Measurements from ENCODE around the gene GPC6. TPM values are rescaled to one million over a fixed set of nuclear protein-coding genes. Genes with fewer than 3 reads are reported as not detected.

GPC6 gene
- total RNA-seq, 1 donor from 2014 or later, result not detected

- ChIA-PET CTCF (no interaction called here), POLR2A (no interaction called here)
- Mint-ChIP-seq H3K27ac (no peak overlapping the region), H3K9me3 (peaks cover 3% of the 10 kb centered on the region), H3K4me1 (no peaks in the 10 kb centered on the region), H3K27me3 (no peaks in the 10 kb centered on the region), H3K36me3 (ENCODE audit: low read depth) (no peaks in the 10 kb centered on the region), H3K4me3 (no peak overlapping the region)
- intact Hi-C loops (cut with micrococcal nuclease), result no loop called here
- no peak for DNase-seq
- no peak for ATAC-seq (ENCODE audit: low read depth)
- no peak for TF ChIP-seq CTCF (IDR thresholded peaks at IDR 0.05)
Measured at GRCh38 chr13:93771227-93771626, 544.6 kb downstream of the GPC6 start.

GRCh38 chr13:93771782-93772181 is 545.2 kb downstream of the GPC6 start:
- Mint-ChIP-seq H3K4me1 (no peaks in the 10 kb centered on the region), H3K36me3 (ENCODE audit: low read depth) (no peaks in the 10 kb centered on the region), H3K9me3 (peaks cover 3% of the 10 kb centered on the region), H3K4me3 (no peak overlapping the region), H3K27me3 (no peaks in the 10 kb centered on the region), H3K27ac (no peak overlapping the region)
- DNase-seq (no peak), ATAC-seq (ENCODE audit: low read depth) (no peak)
- TF ChIP-seq CTCF (IDR thresholded peaks at IDR 0.05), result no peak
- POLR2A ChIA-PET, result no interaction called here
- intact Hi-C loops (cut with micrococcal nuclease), result no loop called here
- CTCF ChIA-PET, result no interaction called here

- no peak for TF ChIP-seq CTCF (IDR thresholded peaks at IDR 0.05)
- POLR2A ChIA-PET, result no interaction called here
Measured at GRCh38 chr13:93774506-93774905, 547.9 kb downstream of the GPC6 start.

GRCh38 chr13:93775027-93775426 is 548.4 kb downstream of the GPC6 start:
- Mint-ChIP-seq H3K9me3 (peaks cover 3% of the 10 kb centered on the region), H3K4me3 (no peak overlapping the region), H3K27me3 (no peaks in the 10 kb centered on the region), H3K27ac (no peak overlapping the region), H3K36me3 (ENCODE audit: low read depth) (no peaks in the 10 kb centered on the region), H3K4me1 (no peaks in the 10 kb centered on the region)
- CTCF ChIA-PET, result no interaction called here
- no peak for ATAC-seq (ENCODE audit: low read depth)
- DNase-seq, result no peak
- POLR2A ChIA-PET, result no interaction called here
- TF ChIP-seq CTCF (IDR thresholded peaks at IDR 0.05), result no peak
- intact Hi-C loops (cut with micrococcal nuclease), result no loop called here

More at GRCh38 chr13:93774506-93774905, 547.9 kb downstream of the GPC6 start:
- H3K36me3 Mint-ChIP-seq (ENCODE audit: low read depth), result no peaks in the 10 kb centered on the region
- H3K9me3 Mint-ChIP-seq, result peaks cover 3% of the 10 kb centered on the region
- no peak overlapping the region for H3K27ac Mint-ChIP-seq
- CTCF ChIA-PET, result no interaction called here
- no peak for DNase-seq
- no peak for ATAC-seq (ENCODE audit: low read depth)
- no peak overlapping the region for H3K4me3 Mint-ChIP-seq
- intact Hi-C loops (cut with micrococcal nuclease), result no loop called here
- H3K27me3 Mint-ChIP-seq, result no peaks in the 10 kb centered on the region
- no peaks in the 10 kb centered on the region for H3K4me1 Mint-ChIP-seq

GRCh38 chr13:93775507-93776108 is 549.0 kb downstream of the GPC6 start:
- intact Hi-C loops (cut with micrococcal nuclease), result no loop called here
- TF ChIP-seq CTCF (IDR thresholded peaks at IDR 0.05), result no peak
- DNase-seq (no peak), ATAC-seq (ENCODE audit: low read depth) (no peak)
- CTCF ChIA-PET, result no interaction called here
- no peaks in the 10 kb centered on the region for H3K4me1 Mint-ChIP-seq
- no peak overlapping the region for H3K27ac Mint-ChIP-seq
- H3K4me3 Mint-ChIP-seq, result no peak overlapping the region
- POLR2A ChIA-PET, result no interaction called here
- peaks cover 3% of the 10 kb centered on the region for H3K9me3 Mint-ChIP-seq
- no peaks in the 10 kb centered on the region for H3K27me3 Mint-ChIP-seq
- H3K36me3 Mint-ChIP-seq (ENCODE audit: low read depth), result no peaks in the 10 kb centered on the region
